NK-92 (cell line): ENCODE results near the gene CYP26B1.

Experiments used
- DNase-seq: peaks from one replicate; lab custom pipeline; 2025; ENCODE audit not compliant: unreplicated experiment; lab: John Stamatoyannopoulos, UW

Gene CYP26B1

GRCh38 chr2:72141881-72142451 lies 5.7 kb downstream of the CYP26B1 start:
- DNase-seq = no peak

GRCh38 chr2:72141032-72141645 lies 6.5 kb downstream of the CYP26B1 start:
- no peak for DNase-seq

DNA sequence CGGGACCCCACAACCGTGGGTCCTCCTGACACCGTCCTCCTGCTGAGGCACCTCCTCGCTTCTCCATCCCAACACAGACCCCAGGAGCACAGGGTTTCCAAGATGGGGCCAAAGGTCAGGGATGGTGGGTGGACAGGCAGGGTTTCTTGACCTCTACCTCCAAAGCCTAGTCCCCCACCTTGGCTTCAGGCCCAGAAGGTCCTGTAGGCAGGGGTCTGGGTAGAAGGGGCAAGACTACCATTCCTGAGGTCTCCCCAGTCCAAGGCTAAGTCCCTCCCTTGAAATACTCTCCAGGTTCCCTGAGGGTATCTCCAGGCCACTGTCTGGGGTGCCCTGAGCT lies 7.1 kb downstream of the CYP26B1 start:
- DNase-seq = no peak

- DNase-seq = no peak
Measured at GRCh38 chr2:72139874-72140620, 7.6 kb downstream of the CYP26B1 start.

GRCh38 chr2:72139471-72139873 lies 8.2 kb downstream of the CYP26B1 start:
- DNase-seq = no peak

DNA sequence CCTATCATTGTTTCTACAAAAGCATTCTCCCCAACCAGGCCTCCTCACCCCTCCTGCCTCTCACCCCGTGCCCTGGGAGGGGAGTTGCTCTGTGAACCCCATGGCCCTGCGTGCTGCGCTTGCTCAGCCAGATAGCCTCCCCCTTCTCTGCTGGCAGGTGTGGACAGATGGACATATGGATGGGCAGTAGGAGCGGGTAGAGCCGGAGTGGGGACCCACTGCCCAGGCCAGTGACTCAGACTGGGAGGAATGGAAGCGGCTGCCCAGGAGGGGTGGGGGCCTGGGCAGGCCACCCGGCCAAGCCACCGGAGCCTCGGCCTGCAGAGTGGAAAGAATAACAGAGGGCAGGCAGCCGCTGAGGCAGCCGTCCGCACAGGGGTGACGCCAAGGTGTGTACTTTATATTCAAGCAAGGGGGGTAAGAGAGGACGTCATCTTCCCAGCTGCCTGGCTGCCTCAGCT lies 8.7 kb downstream of the CYP26B1 start:
- DNase-seq = no peak

- no peak for DNase-seq
Measured at GRCh38 chr2:72138011-72138881, 9.4 kb downstream of the CYP26B1 start.

- no peak for DNase-seq
Measured at GRCh38 chr2:72137498-72138010, 10.1 kb downstream of the CYP26B1 start.

DNA sequence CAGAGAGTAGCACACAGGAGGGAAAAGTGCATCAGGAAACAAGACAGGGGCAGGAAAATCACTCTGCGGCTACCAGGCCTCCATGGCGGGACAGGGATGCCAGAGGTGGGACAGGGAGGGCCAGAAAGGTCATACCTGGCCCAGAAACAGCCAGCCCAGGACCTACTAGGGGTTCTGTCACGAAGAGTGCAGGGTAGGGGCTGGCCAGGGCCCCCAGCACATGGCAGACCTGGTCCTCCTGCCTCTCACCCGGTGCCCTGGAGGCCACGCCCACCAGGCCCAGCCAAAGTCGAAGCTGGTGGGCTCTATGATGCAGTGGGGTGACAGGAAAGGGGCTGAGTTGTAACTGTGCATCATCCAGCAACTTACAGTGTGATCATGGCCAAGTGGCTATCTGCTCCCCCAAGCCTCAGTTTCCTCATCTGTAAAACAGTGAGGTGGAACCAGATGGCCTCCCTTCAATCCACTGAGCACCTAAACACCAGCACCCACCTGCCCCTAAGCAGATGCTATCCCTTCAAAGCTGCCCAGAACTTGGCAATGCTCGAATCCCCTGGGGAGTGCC lies 10.6 kb downstream of the CYP26B1 start:
- no peak for DNase-seq

DNA sequence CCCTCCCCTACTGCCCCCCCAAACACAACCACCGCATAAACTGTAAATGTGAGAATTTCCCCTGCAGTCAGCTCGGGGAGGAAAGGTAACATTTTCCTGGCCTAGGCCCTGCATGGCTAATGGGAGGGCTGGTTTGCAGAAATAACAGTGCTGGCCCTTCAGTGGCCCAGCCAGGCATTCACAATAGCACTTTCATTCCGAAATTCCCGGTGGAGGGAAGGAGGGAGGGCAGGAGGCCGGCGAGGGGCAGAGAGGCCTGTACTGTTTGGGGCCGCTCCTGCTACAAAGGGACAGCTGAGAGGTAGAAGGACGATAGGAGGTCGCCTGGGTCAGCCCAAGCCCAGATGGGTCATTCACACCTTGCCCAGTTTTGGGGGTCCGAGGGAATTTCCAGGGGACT lies 11.3 kb downstream of the CYP26B1 start:
- DNase-seq = no peak

GRCh38 chr2:72135921-72136320 lies 11.7 kb downstream of the CYP26B1 start:
- DNase-seq = no peak

GRCh38 chr2:72134997-72135800 lies 12.5 kb downstream of the CYP26B1 start:
- DNase-seq = no peak

DNA sequence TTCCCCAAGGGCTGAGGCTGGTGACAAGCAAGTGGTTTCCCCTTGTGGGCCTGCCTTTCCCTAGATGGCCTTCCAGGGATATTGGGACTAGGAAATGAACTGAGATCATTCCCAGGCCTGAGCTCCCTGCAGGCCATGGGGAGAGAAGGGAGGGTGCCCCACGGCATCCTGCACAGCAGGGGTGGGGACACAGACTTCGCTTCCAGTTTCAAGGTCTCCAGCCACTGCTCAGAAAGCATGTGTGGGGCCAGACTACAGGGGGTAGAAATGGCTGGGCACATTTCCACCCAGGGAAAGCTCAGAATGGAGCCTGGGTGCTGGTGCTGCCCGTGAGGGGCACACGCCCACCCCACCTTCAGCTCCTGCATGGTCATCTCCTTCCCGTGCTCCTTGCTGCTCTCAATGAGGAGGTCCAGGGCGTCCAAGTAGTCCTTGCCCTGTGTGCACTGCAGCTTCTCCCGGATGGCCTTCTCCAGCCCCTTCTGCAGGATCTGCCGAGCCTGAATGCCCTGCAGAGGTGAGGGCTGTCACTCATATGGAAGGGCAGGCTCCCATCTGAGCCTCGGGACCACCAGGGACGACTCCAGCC lies 13.2 kb downstream of the CYP26B1 start:
- DNase-seq = no peak

GRCh38 chr2:72133721-72134407 lies 13.8 kb downstream of the CYP26B1 start:
- DNase-seq = no peak

- no peak for DNase-seq
Measured at GRCh38 chr2:72132981-72133720, 14.5 kb downstream of the CYP26B1 start.

DNA sequence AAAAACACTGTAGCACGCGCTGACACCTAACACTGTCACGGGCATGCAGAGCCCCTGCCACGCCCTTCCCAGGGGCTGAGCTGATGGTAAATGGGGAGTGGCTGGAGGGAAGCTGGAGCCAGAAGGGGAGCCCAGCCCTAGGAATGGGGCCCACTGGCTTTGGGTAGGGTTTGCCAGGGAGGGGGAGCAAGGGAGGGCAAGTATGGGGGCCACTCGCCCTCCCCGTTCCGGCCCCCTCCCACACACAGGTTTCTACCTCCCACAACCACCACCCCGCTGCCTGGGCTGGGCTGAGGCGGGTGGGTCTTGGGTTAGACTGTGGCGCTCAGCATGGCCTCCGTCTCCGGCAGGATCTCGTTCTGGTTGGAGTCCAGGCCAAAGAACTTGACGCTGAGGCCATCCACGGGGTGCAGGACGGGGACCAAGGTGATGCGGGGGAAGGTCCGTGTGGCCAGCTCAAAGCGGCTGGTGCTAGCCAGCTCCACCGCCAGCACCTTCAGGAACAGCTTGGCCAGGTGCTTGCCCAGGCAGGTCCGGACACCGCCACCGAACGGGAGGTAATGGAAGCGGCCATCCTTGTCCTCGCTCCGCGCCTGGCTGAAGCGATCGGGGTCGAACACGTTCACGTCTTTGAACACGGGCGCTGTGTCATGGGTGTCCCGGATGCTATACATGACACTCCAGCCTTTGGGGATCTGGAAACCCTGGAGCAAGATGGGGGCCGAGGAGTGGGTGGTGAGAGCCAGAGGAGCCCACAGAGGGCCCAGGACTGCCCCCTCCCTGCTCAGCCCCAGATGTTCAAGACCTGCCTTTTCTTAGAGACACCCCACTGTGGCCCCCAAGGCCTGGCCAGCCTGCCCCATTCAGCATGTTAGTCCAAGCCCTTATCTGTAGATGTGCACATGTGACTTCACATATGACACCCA lies 15.5 kb downstream of the CYP26B1 start:
- no peak for DNase-seq

- DNase-seq = no peak
Measured at GRCh38 chr2:72131371-72131891, 16.2 kb downstream of the CYP26B1 start.
